Dedifferentiated amniotic fluid mesenchymal stem cell (primary cell): ENCODE measurements around the gene SNX1.
"Not testable (repeated sequence)": the region's sequence is repeated elsewhere in the genome, so short reads cannot be mapped to it uniquely, and the experiment has no call there.

Source experiments
- DNase-seq: peaks from one replicate; pipeline ENCODE4 v3.0.0-alpha.2; 2016; ENCODE audit errors: extremely low spot score

Gene SNX1

GRCh38 chr15:64073496-64073895, 22.3 kb upstream of the SNX1 start:
- not testable (repeated sequence) for DNase-seq

- no peak for DNase-seq
Observed at GRCh38 chr15:64082757-64083156, 13.0 kb upstream of the SNX1 start.

GRCh38 chr15:64089543-64090280, 6.1 kb upstream of the SNX1 start:
- DNase-seq: no peak

- no peak for DNase-seq
Observed at GRCh38 chr15:64090527-64090926, 5.3 kb upstream of the SNX1 start.

GRCh38 chr15:64092075-64092820, 3.5 kb upstream of the SNX1 start:
- DNase-seq: no peak

GRCh38 chr15:64092864-64093626, 2.7 kb upstream of the SNX1 start:
- no peak for DNase-seq

- DNase-seq: peak; percentile 99
Observed at GRCh38 chr15:64093627-64094417, 2.0 kb upstream of the SNX1 start, which contains the start of gene CIAO2A. Gene CIAO2A, minus strand, starts transcription at chr15:64093838. Its CDS starts 70 bp downstream, at chr15:64093768.

GRCh38 chr15:64095431-64095794, 369 bp upstream of the SNX1 start:
- no peak for DNase-seq

GRCh38 chr15:64096668-64097384, 1.0 kb downstream of the SNX1 start:
- no peak for DNase-seq

GRCh38 chr15:64099379-64099778, 3.6 kb downstream of the SNX1 start:
- no peak for DNase-seq

GRCh38 chr15:64100958-64101357, 5.2 kb downstream of the SNX1 start:
- no peak for DNase-seq

GRCh38 chr15:64102497-64102896, 6.7 kb downstream of the SNX1 start:
- DNase-seq: no peak

GRCh38 chr15:64105113-64105704, 9.4 kb downstream of the SNX1 start:
- no peak for DNase-seq

GRCh38 chr15:64107337-64107736, 11.6 kb downstream of the SNX1 start:
- no peak for DNase-seq

- DNase-seq: not testable (repeated sequence)
Observed at GRCh38 chr15:64110108-64110701, 14.4 kb downstream of the SNX1 start.

- DNase-seq: no peak
Observed at GRCh38 chr15:64110950-64111678, 15.3 kb downstream of the SNX1 start.

- no peak for DNase-seq
Observed at GRCh38 chr15:64111679-64112050, 15.9 kb downstream of the SNX1 start.

- DNase-seq: no peak
Observed at GRCh38 chr15:64112073-64112772, 16.4 kb downstream of the SNX1 start.

- peak; percentile 70 for DNase-seq
Observed at GRCh38 chr15:64112904-64113303, 17.1 kb downstream of the SNX1 start.
